Measurements from ENCODE around the gene EFCAB14. TPM values are rescaled to one million over a fixed set of nuclear protein-coding genes. Genes with fewer than 3 reads are reported as not detected.
A peak's percentile ranks its signal among the peaks of the same experiment; 100 is the strongest.

The EFCAB14 gene
- total RNA-seq, 1 experiment from 2014 or later: 52.5 TPM

DNA sequence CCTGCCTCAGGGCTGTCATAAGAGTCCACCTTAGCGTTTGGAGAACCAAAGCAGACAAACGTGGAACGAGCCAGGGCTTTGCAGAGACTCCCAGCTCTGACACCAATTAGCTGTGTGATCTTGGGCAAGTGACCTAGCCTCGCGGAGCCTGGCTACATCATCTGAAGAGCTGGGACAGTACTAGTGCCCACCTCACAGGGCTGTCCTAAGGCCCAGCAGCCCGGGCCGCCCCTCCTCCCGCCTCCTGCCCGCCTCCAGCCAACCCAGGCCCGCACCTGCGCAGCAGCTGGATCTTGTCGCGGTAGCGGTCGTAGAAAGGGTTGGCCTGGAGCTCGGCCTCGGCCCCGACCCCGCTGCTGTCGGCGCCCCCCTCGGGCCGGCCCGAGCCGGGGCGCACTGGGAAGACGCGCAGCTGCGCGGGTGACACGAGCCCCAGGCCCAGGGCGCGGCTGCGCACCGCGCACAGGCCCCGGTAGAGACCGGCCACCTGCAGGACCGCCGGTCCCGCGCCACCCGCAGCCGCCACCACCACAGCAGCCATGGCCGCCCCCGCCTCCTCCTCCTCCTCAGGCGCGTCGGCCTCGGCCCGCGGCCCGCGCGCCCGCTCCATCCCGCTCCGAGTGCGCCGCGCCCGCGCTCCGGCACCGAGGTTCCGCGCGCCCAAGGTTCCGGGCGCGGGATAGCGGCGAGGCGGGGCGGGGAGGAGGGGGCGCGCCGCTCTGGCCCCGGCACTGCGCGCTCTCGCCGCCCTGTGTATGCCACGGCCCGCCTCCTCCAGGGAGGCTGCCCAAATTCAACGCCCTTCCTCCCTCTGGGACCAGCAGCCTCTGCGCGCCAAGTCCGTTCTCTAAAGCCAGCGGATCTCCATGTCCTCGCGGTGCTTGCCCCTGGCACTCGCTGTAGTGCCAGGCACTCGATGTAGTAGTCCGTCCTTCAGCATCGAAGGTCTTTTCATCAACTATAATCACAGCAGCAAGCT, 50.8 kb downstream of the EFCAB14 start, which contains the start of gene ATPAF1:
Gene ATPAF1 (minus strand): TSS at position 583 of the 979 bp plus-strand sequence. CDS start 42 bp downstream, at position 541.
- peak; percentile 88 for ATAC-seq
- peak within 1 kb of the TSS; percentile 68 for H3K27ac ChIP-seq (ENCODE audit: low read depth, low read length)

More for the DNA sequence above, 50.8 kb downstream of the EFCAB14 start, which contains the start of gene ATPAF1:
- Histone ChIP-seq H3K4me1 (ENCODE audit: control insufficient read depth in 1 of 2, insufficient read depth in 2 of 2, low read length in 2 of 2) (peaks cover 0 to 19% of the 10 kb centered on the region in 2 experiments; a peak in 3 of 4 replicates), H3K36me3 (ENCODE audit: control insufficient read depth in 1 of 2, insufficient read depth in 2 of 2, low read length in 2 of 2) (peaks cover 2 to 4% of the 10 kb centered on the region in 2 experiments; a peak in 2 of 4 replicates), H3K79me2 (ENCODE audit: insufficient read depth, low read length) (peaks cover 16% of the 10 kb centered on the region), H3K4me3 (replicated peaks in 1 of 2; ENCODE audit: low read depth in 1 of 2, low read length in 2 of 2) (peak within 1 kb of the TSS; percentile 85 to 89), H3K27me3 (ENCODE audit: insufficient read depth, low read length) (no peaks in the 10 kb centered on the region), H3K4me2 (ENCODE audit: low read length) (peak within 1 kb of the TSS; percentile 91), H4K20me1 (ENCODE audit: insufficient read depth) (no peaks in the 10 kb centered on the region), H3K9ac (ENCODE audit: low read length) (peak within 1 kb of the TSS; percentile 76), H3K9me2 (ENCODE audit: insufficient read depth) (no peaks in the 10 kb centered on the region), H2AFZ (ENCODE audit: low read depth, low read length, poor library complexity, severe bottlenecking) (peak within 1 kb of the TSS; percentile 87), H3K9me3 (ENCODE audit: control insufficient read depth in 1 of 2, insufficient read depth in 1 of 2, low read depth in 1 of 2, low read length in 2 of 2) (no peaks in the 10 kb centered on the region)
- intact Hi-C loops (cut with micrococcal nuclease): no loop called here
- RAD21 ChIA-PET (ENCODE audit: low non-redundant PET in 1 of 2, low total read pairs in 2 of 2, uncharacterized antibody in 2 of 2, unreplicated experiment in 2 of 2): no interaction called here
- POLR2A ChIA-PET: interaction anchor here (0.6 kb wide), 1 partner anchor 13 kb away, joined by 4 read pairs; no protein-coding TSS in a partner anchor
- no TSS peak for BruUV-seq (replicated peaks)
- peak; percentile 48 for DNase-seq (ENCODE audit: low read depth, low spot score)
- CTCF ChIA-PET: no interaction called here
- TF ChIP-seq SIN3A (IDR thresholded peaks at IDR 0.05; ENCODE audit: low read depth) (no peak; the same call in 1 of the 2 replicates), POLR2A (IDR thresholded peaks at IDR 0.05; ENCODE audit: borderline replicate concordance, extremely low read depth, insufficient read depth, insufficient read length) (no peak), POLR2AphosphoS5 (IDR thresholded peaks at IDR 0.05; ENCODE audit: low read depth, low read length) (peak; percentile 77), RAD21 (IDR thresholded peaks at IDR 0.05; ENCODE audit: low read depth) (no peak), TCF7L2 (IDR thresholded peaks at IDR 0.05; ENCODE audit: borderline replicate concordance, extremely low read depth, insufficient read depth, insufficient read length) (no peak), EZH2 (IDR thresholded peaks at IDR 0.05) (no peak), ZFX (IDR thresholded peaks at IDR 0.05) (peak; percentile 96), EGR1 (IDR thresholded peaks at IDR 0.05; ENCODE audit: low read depth) (0 out of 2 replicates have a peak, but pooled peaks have one; percentile 51), YY1 (IDR thresholded peaks at IDR 0.05; ENCODE audit: extremely low read depth, insufficient replicate concordance, low read depth, low read length) (peak; percentile 86), FOSL1 (IDR thresholded peaks at IDR 0.05; ENCODE audit: low read depth) (no peak)
- TF ChIP-seq, protein P1, sequence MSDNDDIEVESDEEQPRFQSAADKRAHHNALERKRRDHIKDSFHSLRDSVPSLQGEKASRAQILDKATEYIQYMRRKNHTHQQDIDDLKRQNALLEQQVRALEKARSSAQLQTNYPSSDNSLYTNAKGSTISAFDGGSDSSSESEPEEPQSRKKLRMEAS (IDR thresholded peaks at IDR 0.05): peak; percentile 53; the same call in 1 of the 2 replicates
- TF ChIP-seq, protein P2, sequence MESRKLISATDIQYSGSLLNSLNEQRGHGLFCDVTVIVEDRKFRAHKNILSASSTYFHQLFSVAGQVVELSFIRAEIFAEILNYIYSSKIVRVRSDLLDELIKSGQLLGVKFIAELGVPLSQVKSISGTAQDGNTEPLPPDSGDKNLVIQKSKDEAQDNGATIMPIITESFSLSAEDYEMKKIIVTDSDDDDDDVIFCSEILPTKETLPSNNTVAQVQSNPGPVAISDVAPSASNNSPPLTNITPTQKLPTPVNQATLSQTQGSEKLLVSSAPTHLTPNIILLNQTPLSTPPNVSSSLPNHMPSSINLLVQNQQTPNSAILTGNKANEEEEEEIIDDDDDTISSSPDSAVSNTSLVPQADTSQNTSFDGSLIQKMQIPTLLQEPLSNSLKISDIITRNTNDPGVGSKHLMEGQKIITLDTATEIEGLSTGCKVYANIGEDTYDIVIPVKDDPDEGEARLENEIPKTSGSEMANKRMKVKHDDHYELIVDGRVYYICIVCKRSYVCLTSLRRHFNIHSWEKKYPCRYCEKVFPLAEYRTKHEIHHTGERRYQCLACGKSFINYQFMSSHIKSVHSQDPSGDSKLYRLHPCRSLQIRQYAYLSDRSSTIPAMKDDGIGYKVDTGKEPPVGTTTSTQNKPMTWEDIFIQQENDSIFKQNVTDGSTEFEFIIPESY (IDR thresholded peaks at IDR 0.05; ENCODE audit: extremely low read depth, insufficient replicate concordance, low read length): peak; percentile 7
- TF ChIP-seq, protein P3, sequence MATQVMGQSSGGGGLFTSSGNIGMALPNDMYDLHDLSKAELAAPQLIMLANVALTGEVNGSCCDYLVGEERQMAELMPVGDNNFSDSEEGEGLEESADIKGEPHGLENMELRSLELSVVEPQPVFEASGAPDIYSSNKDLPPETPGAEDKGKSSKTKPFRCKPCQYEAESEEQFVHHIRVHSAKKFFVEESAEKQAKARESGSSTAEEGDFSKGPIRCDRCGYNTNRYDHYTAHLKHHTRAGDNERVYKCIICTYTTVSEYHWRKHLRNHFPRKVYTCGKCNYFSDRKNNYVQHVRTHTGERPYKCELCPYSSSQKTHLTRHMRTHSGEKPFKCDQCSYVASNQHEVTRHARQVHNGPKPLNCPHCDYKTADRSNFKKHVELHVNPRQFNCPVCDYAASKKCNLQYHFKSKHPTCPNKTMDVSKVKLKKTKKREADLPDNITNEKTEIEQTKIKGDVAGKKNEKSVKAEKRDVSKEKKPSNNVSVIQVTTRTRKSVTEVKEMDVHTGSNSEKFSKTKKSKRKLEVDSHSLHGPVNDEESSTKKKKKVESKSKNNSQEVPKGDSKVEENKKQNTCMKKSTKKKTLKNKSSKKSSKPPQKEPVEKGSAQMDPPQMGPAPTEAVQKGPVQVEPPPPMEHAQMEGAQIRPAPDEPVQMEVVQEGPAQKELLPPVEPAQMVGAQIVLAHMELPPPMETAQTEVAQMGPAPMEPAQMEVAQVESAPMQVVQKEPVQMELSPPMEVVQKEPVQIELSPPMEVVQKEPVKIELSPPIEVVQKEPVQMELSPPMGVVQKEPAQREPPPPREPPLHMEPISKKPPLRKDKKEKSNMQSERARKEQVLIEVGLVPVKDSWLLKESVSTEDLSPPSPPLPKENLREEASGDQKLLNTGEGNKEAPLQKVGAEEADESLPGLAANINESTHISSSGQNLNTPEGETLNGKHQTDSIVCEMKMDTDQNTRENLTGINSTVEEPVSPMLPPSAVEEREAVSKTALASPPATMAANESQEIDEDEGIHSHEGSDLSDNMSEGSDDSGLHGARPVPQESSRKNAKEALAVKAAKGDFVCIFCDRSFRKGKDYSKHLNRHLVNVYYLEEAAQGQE (IDR thresholded peaks at IDR 0.05; ENCODE audit: low read depth): no peak
